Mesothelial cell of epicardium (in vitro differentiated cells): ENCODE measurements around the gene EFHD2. TPM values are rescaled to one million over a fixed set of nuclear protein-coding genes. Genes with fewer than 3 reads are reported as not detected.
"Not testable (repeated sequence)": the region's sequence is repeated elsewhere in the genome, so short reads cannot be mapped to it uniquely, and the experiment has no call there.

Experiments
- DNase-seq, 2 experiments: peaks; one replicate each; pipeline ENCODE4 v3.0.0; 2021; ENCODE audit warnings: low spot score in 2 of 2; ENCODE audit not compliant: unreplicated experiment in 2 of 2
- H3K27ac Mint-ChIP-seq: 2 replicates; pipeline ENCODE4 v1.8.0; 2021; ENCODE audit warnings: mixed read lengths
- H3K27me3 Mint-ChIP-seq: 2 replicates; pipeline ENCODE4 v1.8.0; 2021; ENCODE audit warnings: low read depth, mixed read lengths
- H3K36me3 Mint-ChIP-seq: 2 replicates; pipeline ENCODE4 v1.8.0; 2021; ENCODE audit warnings: mixed read lengths
- H3K4me1 Mint-ChIP-seq: 2 replicates; pipeline ENCODE4 v1.8.0; 2021; ENCODE audit warnings: mixed read lengths
- H3K4me3 Mint-ChIP-seq: 2 replicates; pipeline ENCODE4 v1.8.0; 2021; ENCODE audit warnings: mild to moderate bottlenecking, moderate library complexity, mixed read lengths
- H3K9me3 Mint-ChIP-seq: 2 replicates; pipeline ENCODE4 v1.8.0; 2021; ENCODE audit warnings: mixed read lengths
- CTCF ChIP-seq: fragments of 200-600 bp; sonication (generic); IDR thresholded peaks from one replicate; pipeline ENCODE4 v1.5.0; 2021; ENCODE audit warnings: antibody characterized with exemption; ENCODE audit not compliant: unreplicated experiment
- total RNA-seq: library from RNA; stranded (reverse); gene quantifications from 3 replicates; pipeline ENCODE4 v1.2.1, GENCODE V29; 2021

Gene EFHD2
- total RNA-seq, 1 donor from 2014 or later = 16.2 TPM

DNA sequence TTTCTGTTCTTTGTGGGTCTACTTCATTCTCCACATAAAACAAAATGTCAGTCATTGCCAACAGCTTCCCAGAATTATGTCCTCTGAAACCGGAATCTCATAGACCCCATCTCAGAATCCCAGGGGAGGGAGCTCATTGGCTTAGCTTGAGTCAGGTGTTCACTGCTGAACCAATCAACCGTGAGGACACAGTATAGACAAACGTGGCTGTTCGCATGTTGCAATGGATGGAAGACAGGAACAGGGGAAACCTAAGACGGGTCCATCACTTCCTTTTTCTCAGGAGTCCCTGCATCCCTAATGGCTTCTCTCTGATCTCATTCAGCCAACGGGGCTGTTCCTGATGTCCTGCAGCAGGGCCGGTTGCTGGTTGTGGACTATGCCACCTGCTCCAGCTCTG, 56.0 kb downstream of the EFHD2 start:
- H3K27ac Mint-ChIP-seq = no peak overlapping the region
- no peak for TF ChIP-seq CTCF
- H3K9me3 Mint-ChIP-seq = no peaks in the 10 kb centered on the region
- DNase-seq = no peak
- no peaks in the 10 kb centered on the region for H3K36me3 Mint-ChIP-seq
- peaks cover 3% of the 10 kb centered on the region for H3K4me1 Mint-ChIP-seq
- no peak overlapping the region for H3K4me3 Mint-ChIP-seq
- H3K27me3 Mint-ChIP-seq = peaks cover 9% of the 10 kb centered on the region

- not testable (repeated sequence) for H3K27me3 Mint-ChIP-seq, H3K9me3 Mint-ChIP-seq, H3K27ac Mint-ChIP-seq, H3K4me3 Mint-ChIP-seq, DNase-seq, H3K36me3 Mint-ChIP-seq, H3K4me1 Mint-ChIP-seq
Measured at GRCh38 chr1:15466955-15467625, 57.4 kb downstream of the EFHD2 start.

DNA sequence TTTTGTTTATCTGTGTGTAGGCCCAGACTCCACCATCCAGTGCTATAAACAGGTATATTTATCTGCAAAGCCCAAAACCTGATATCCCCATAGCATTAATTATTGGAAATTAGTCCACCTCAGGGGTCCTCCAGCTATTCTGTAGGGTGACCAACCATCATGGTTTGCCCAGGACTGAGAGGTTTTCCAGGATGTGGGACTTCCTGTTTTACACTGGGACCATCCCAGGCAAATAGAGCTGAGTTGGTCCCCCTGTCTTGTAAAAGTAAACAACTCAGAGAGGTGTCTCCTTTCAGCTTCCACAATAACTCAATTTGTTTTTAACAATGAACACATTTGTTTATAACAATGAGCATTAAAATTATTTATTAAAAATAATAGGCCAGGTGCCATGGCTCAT, 58.5 kb downstream of the EFHD2 start:
- Mint-ChIP-seq H3K36me3 (no peaks in the 10 kb centered on the region), H3K4me3 (no peak overlapping the region), H3K9me3 (peaks cover 3% of the 10 kb centered on the region), H3K27ac (no peak overlapping the region), H3K4me1 (peaks cover 2% of the 10 kb centered on the region), H3K27me3 (peaks cover 10% of the 10 kb centered on the region)
- TF ChIP-seq CTCF = no peak
- no peak for DNase-seq

- no peaks in the 10 kb centered on the region for H3K36me3 Mint-ChIP-seq
- H3K4me3 Mint-ChIP-seq = no peak overlapping the region
- peaks cover 3% of the 10 kb centered on the region for H3K9me3 Mint-ChIP-seq
Measured at GRCh38 chr1:15469361-15469760, 59.7 kb downstream of the EFHD2 start.

DNA sequence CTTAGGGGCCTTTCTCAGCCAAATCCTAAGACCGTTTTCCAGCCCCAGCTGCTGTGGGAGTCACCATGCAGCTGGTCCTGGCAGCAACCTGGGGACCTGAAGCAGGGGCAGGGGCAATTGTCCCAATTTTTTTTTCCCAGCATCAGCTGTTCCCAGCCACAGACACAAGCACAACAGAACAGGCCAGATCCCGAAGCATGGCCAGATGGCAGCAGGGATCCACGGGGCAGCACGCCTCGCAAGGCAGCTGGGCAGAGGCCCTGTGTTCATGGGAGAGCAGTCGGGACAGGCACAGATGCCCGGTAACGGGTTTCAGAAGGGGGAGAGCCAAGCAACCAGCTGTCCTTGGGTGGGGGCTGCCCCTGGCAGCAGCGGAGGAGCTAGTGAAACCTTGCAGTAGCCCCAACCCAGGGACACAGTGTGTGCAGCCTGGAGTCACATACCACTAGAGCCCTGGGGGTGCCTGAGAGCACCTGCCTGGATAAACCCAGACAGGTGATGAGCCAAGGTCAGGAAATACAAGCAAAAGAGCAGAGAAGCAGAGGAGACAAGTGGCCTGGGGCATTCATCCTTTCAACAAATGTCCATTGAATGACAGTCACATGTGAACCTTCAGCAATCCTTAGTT, 60.2 kb downstream of the EFHD2 start:
- not testable (repeated sequence) for H3K27me3 Mint-ChIP-seq

More at GRCh38 chr1:15469361-15469760, 59.7 kb downstream of the EFHD2 start:
- H3K27me3 Mint-ChIP-seq = peaks cover 7% of the 10 kb centered on the region
- DNase-seq = no peak
- no peaks in the 10 kb centered on the region for H3K4me1 Mint-ChIP-seq
- TF ChIP-seq CTCF = no peak
- H3K27ac Mint-ChIP-seq = no peak overlapping the region

GRCh38 chr1:15471067-15471466, 61.4 kb downstream of the EFHD2 start:
- H3K4me3 Mint-ChIP-seq, H3K27me3 Mint-ChIP-seq, H3K4me1 Mint-ChIP-seq, H3K27ac Mint-ChIP-seq, H3K9me3 Mint-ChIP-seq, H3K36me3 Mint-ChIP-seq, DNase-seq: not testable (repeated sequence)

More for the DNA sequence above, 60.2 kb downstream of the EFHD2 start:
- not testable (repeated sequence) for H3K36me3 Mint-ChIP-seq, H3K27ac Mint-ChIP-seq, DNase-seq, H3K9me3 Mint-ChIP-seq, H3K4me3 Mint-ChIP-seq, H3K4me1 Mint-ChIP-seq

- not testable (repeated sequence) for H3K9me3 Mint-ChIP-seq, H3K27me3 Mint-ChIP-seq, DNase-seq, H3K27ac Mint-ChIP-seq, H3K4me1 Mint-ChIP-seq, H3K4me3 Mint-ChIP-seq, H3K36me3 Mint-ChIP-seq
Measured at GRCh38 chr1:15471723-15472122, 62.0 kb downstream of the EFHD2 start.

DNA sequence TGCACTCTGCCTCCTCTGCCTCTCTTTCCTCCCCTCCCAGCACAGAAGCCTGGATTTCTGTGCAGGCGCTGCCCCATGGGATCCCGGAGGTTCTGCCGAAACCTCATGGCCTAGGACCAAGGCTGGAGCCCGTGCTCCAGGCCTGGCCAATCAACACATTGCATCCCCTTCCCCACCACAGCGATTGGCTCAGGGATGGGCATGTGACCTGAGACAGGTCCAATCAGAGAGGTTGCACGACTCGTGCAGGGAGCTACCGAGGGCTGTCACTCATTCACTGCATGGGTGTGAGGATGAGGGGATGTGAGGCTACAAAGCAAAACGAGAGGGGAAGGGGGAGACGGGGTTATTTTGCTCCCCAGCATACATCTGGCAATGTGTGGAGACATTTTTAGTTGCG, 62.9 kb downstream of the EFHD2 start:
- H3K9me3 Mint-ChIP-seq = peaks cover 3% of the 10 kb centered on the region
- DNase-seq = no peak
- H3K4me3 Mint-ChIP-seq = no peak overlapping the region
- H3K27ac Mint-ChIP-seq = no peak overlapping the region
- TF ChIP-seq CTCF = no peak
- peaks cover 4% of the 10 kb centered on the region for H3K4me1 Mint-ChIP-seq
- H3K36me3 Mint-ChIP-seq = no peaks in the 10 kb centered on the region
- H3K27me3 Mint-ChIP-seq = peaks cover 3% of the 10 kb centered on the region
